Gastrocnemius medialis (tissue), 4 donors: ENCODE measurements around the gene RBM34. TPM values are rescaled to one million over a fixed set of nuclear protein-coding genes. Genes with fewer than 3 reads are reported as not detected.

Experiments used
- ATAC-seq, 2 donors: fragments of 150-250 bp; one replicate each; pipeline ENCODE4 v1.9.1; 2016
- DNase-seq, 2 donors: peaks; one replicate each; pipeline ENCODE4 v3.0.0-alpha.2; 2019
- H3K27ac ChIP-seq, 4 donors: fragments of 200-600 bp; sonication (generic); 1 replicate in 1 of 4; 2 replicates in 3 of 4; pipeline ENCODE4 v1.5.1; 2016 to 2018; ENCODE audit warnings: mild to moderate bottlenecking in 2 of 4, moderate library complexity in 1 of 4
- H3K27me3 ChIP-seq, 3 donors: fragments of 200-600 bp; sonication (generic) in 2 of 3; 1 replicate in 1 of 3; 2 replicates in 2 of 3; pipeline versions ENCODE4 v1.5.1 to v1.6.0; 2016 to 2019; ENCODE audit warnings: mild to moderate bottlenecking in 1 of 3, moderate library complexity in 1 of 3
- H3K36me3 ChIP-seq, 2 donors: fragments of 200-600 bp; sonication (generic) in 1 of 2; one replicate each; pipeline ENCODE4 v1.5.1; 2017 to 2018
- H3K4me1 ChIP-seq, 2 donors: fragments of 200-600 bp; sonication (generic) in 1 of 2; one replicate each; pipeline ENCODE4 v1.5.1; 2016 to 2017; ENCODE audit warnings: mild to moderate bottlenecking in 2 of 2
- H3K4me3 ChIP-seq, 4 donors: fragments of 200-600 bp; sonication (generic) in 3 of 4; 1 replicate in 1 of 4; 2 replicates in 3 of 4; pipeline ENCODE4 v1.5.1; 2016 to 2019; ENCODE audit warnings: mild to moderate bottlenecking in 2 of 4
- H3K9me3 ChIP-seq, 3 donors: fragments of 200-600 bp; sonication (generic) in 2 of 3; 1 replicate in 1 of 3; 2 replicates in 2 of 3; pipeline ENCODE4 v1.5.1; 2016 to 2019
- POLR2A ChIP-seq, 2 donors: fragments of 450-650 bp; IDR thresholded peaks; one replicate each; pipeline ENCODE4 v1.6.1; 2017; ENCODE audit warnings: antibody characterized with exemption in 2 of 2, mild to moderate bottlenecking in 2 of 2, moderate library complexity in 2 of 2
- in situ Hi-C, 4 donors: fragments of 200-750 bp; cut with MboI; loops; one replicate each; pipeline versions ENCODE4 v1.15.0 to v1.8.0; 2017; ENCODE audit warnings: low sequenced_read_pairs in 4 of 4
- intact Hi-C: fragments of 100-400 bp; cut with DNase I; formaldehyde crosslinking; loops from one replicate; pipeline ENCODE4 v1.15.1; 2023; ENCODE audit warnings: low total_unique reads
- total RNA-seq, 4 donors: library from RNA; depleted of rRNA; stranded (reverse); fragments of >200 nt; gene quantifications; one replicate each; pipeline versions ENCODE4 v1.1.0 to v1.2.3, GENCODE V29; 2016
- TF ChIP-seq, protein P1 (sequence below), 5 experiments: fragments of 450-650 bp in 3 of 5; fragments of 200-600 bp in 2 of 5; sonication (generic) in 2 of 5; IDR thresholded peaks in 4 of 5; conservative IDR thresholded peaks in 1 of 5; 1 replicate in 4 of 5; 2 replicates in 1 of 5; pipeline ENCODE4 v1.5.1; 2016 to 2019; ENCODE audit warnings: antibody characterized with exemption in 5 of 5, mild to moderate bottlenecking in 3 of 5, moderate library complexity in 3 of 5

The RBM34 gene, protein sequence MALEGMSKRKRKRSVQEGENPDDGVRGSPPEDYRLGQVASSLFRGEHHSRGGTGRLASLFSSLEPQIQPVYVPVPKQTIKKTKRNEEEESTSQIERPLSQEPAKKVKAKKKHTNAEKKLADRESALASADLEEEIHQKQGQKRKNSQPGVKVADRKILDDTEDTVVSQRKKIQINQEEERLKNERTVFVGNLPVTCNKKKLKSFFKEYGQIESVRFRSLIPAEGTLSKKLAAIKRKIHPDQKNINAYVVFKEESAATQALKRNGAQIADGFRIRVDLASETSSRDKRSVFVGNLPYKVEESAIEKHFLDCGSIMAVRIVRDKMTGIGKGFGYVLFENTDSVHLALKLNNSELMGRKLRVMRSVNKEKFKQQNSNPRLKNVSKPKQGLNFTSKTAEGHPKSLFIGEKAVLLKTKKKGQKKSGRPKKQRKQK
- 100 to 1,000 TPM in 1 of 4 donors, 10 to 100 TPM in 3; 44.8 to 136 (median 66.8) TPM for total RNA-seq

DNA sequence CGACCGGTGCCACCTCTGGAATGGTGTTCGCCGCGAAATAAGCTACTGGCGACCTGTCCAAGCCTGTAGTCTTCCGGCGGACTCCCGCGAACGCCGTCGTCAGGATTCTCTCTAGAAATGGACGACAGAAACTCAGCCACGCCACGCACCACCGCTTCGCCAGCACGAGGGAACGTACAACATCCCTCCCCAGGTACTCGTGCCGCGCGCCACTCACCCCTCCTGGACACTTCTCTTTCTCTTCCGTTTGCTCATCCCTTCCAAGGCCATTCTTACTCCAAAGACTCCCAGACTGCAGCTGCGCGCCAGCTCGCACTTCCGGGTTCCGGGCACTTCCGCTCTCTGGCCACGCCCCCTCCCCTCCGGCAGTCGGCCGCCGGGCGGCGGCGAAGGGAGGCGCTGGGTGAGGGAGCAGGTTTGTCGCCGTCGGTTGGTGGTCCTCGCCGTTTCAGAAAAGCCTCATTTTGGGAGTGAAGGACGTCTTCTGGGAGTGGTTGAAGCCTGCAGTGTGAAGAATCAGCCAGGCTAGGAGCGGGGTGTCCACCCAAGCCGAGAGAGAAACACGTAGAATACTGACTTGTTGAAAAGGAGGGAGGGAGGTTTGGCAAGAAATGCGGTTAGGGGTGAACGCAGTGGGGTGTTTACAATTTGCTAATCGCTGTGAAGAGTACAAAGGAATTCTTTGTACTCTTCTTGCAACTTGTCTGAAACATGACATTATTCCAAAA lies at the start of gene RBM34:
TSS of gene RBM34 (minus strand) at position 294 of the 728 bp plus-strand sequence. CDS start at position 270, 24 bp downstream.
- H3K9me3 ChIP-seq = no peaks in the 10 kb centered on the region
- ATAC-seq (peak; percentile 97), DNase-seq (peak; percentile 83 to 89)
- TF ChIP-seq POLR2A (IDR thresholded peaks at IDR 0.05) = peak; percentile 95 to 98
- TF ChIP-seq, protein P1, sequence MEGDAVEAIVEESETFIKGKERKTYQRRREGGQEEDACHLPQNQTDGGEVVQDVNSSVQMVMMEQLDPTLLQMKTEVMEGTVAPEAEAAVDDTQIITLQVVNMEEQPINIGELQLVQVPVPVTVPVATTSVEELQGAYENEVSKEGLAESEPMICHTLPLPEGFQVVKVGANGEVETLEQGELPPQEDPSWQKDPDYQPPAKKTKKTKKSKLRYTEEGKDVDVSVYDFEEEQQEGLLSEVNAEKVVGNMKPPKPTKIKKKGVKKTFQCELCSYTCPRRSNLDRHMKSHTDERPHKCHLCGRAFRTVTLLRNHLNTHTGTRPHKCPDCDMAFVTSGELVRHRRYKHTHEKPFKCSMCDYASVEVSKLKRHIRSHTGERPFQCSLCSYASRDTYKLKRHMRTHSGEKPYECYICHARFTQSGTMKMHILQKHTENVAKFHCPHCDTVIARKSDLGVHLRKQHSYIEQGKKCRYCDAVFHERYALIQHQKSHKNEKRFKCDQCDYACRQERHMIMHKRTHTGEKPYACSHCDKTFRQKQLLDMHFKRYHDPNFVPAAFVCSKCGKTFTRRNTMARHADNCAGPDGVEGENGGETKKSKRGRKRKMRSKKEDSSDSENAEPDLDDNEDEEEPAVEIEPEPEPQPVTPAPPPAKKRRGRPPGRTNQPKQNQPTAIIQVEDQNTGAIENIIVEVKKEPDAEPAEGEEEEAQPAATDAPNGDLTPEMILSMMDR (IDR thresholded peaks at IDR 0.05 in 4 of 5, conservative IDR thresholded peaks at IDR 0.05 in 1 of 5) = peak in 3 of 5 experiments; percentile 36 to 55 (median 48)
- in situ Hi-C loops (no loop called here), intact Hi-C loops (loop anchor here (1.0 to 2.0 kb wide), 3 partner anchors 33 to 168 kb away; partner anchors contain the start of genes ARID4B, GGPS1 and TOMM20)
- peak within 1 kb of the TSS; percentile 88 to 94 (median 88) for H3K27ac ChIP-seq
- H3K4me1 ChIP-seq = peaks cover 10 to 12% of the 10 kb centered on the region in 2 donors
- H3K27me3 ChIP-seq = no peaks in the 10 kb centered on the region
- H3K4me3 ChIP-seq = peak within 1 kb of the TSS; percentile 81 to 94 (median 85)
- H3K36me3 ChIP-seq = peaks cover 0 to 26% of the 10 kb centered on the region in 2 donors

DNA sequence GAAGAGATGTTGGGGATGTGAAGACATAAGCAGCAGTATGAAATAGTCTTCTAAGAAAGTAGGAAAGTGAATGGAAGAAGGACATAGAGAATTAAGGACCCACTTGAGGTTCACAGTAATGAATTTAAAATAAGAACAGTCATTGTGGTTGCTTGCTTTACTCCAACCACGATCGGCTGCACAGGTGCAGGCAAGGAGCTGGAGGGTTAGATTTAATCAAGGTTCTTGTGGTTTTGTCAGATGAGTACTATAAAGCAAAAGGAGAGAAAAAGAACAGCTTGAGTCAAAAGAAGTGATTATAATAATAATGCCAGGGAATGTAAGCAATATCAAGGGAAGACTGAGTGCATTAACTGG lies 46.1 kb upstream of the RBM34 start:
- peaks cover 0 to 15% of the 10 kb centered on the region in 2 donors for H3K36me3 ChIP-seq
- H3K9me3 ChIP-seq = no peaks in the 10 kb centered on the region
- intact Hi-C loops = no loop called here
- TF ChIP-seq POLR2A (IDR thresholded peaks at IDR 0.05) = no peak
- TF ChIP-seq, protein P1 (IDR thresholded peaks at IDR 0.05 in 4 of 5, conservative IDR thresholded peaks at IDR 0.05 in 1 of 5) = no peak
- DNase-seq = no peak
- no peak overlapping the region for H3K27ac ChIP-seq
- in situ Hi-C loops = no loop called here
- no peak overlapping the region for H3K4me3 ChIP-seq
- ATAC-seq = no peak
- no peaks in the 10 kb centered on the region for H3K4me1 ChIP-seq
- no peaks in the 10 kb centered on the region for H3K27me3 ChIP-seq

DNA sequence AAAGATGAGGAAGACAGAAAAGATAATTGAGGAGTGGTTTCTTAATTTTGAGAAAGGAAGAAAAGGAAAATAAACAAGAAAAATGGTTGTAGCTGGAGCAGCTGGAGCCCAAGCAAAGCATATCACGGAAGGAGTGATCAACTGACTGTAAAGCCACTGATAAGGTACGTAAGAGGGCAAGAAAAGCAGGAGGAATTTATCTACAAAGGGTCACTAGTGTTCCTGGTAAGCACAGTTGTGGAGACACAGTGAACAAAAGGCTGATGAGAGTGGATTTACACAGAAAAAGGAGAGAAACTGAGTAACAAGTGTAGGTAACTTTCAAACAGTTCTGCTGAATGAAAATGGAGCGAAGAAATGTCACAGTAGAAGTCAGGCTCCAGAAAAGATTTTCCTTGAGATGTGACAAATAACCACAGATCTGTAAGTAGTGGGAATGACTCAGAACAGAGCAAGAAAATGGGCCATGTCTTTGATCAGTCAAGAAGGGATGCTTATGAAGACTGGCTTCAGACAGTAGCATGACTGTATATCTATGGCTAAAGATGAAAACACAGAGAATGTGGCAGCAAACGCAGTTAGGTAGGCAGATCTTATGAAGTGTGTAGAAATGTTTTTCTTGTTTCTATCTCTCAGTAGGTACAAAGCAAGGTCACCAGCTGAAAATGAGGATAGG lies 45.6 kb upstream of the RBM34 start:
- peaks cover 0 to 11% of the 10 kb centered on the region in 2 donors for H3K36me3 ChIP-seq
- in situ Hi-C loops = no loop called here

DNA sequence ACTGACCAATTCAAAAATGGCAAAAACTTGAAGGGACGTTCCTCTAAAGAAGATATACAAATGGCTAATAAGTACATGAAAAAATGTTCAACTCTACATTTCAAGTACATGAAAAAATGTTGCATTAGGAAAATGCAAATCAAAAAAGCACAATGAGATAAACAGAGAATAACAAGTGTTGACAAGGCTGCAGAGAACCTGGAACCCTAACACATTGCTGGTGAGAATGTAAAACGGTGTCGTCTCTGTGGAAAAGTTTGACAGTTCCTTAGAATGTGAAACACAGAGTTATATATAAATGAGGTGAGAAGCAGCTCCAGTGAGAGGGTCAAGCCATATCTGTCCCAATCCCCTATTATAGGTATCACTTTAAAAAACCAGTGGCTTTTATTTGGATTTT lies 44.6 kb upstream of the RBM34 start:
- in situ Hi-C loops (no loop called here), intact Hi-C loops (no loop called here)
- TF ChIP-seq, protein P1 (IDR thresholded peaks at IDR 0.05 in 4 of 5, conservative IDR thresholded peaks at IDR 0.05 in 1 of 5) = no peak
- TF ChIP-seq POLR2A (IDR thresholded peaks at IDR 0.05) = no peak
- no peaks in the 10 kb centered on the region for H3K27me3 ChIP-seq
- H3K4me1 ChIP-seq = no peaks in the 10 kb centered on the region
- peaks cover 0 to 8% of the 10 kb centered on the region in 2 donors for H3K36me3 ChIP-seq
- DNase-seq (no peak), ATAC-seq (no peak)
- no peak overlapping the region for H3K4me3 ChIP-seq
- no peaks in the 10 kb centered on the region for H3K9me3 ChIP-seq
- H3K27ac ChIP-seq = no peak overlapping the region

More for the DNA sequence above, 45.6 kb upstream of the RBM34 start:
- no peak for DNase-seq
- Histone ChIP-seq H3K9me3 (no peaks in the 10 kb centered on the region), H3K4me3 (no peak overlapping the region), H3K27me3 (no peaks in the 10 kb centered on the region), H3K27ac (no peak overlapping the region), H3K4me1 (no peaks in the 10 kb centered on the region)
- TF ChIP-seq, protein P1 (IDR thresholded peaks at IDR 0.05 in 4 of 5, conservative IDR thresholded peaks at IDR 0.05 in 1 of 5) = no peak
- no peak for TF ChIP-seq POLR2A (IDR thresholded peaks at IDR 0.05)
- intact Hi-C loops = no loop called here
- ATAC-seq = no peak
